Measurements from ENCODE around the gene PLK1. TPM values are rescaled to one million over a fixed set of nuclear protein-coding genes. Genes with fewer than 3 reads are reported as not detected.

The PLK1 gene
- total RNA-seq, 1 donor from 2014 or later: 1.2 TPM

DNA sequence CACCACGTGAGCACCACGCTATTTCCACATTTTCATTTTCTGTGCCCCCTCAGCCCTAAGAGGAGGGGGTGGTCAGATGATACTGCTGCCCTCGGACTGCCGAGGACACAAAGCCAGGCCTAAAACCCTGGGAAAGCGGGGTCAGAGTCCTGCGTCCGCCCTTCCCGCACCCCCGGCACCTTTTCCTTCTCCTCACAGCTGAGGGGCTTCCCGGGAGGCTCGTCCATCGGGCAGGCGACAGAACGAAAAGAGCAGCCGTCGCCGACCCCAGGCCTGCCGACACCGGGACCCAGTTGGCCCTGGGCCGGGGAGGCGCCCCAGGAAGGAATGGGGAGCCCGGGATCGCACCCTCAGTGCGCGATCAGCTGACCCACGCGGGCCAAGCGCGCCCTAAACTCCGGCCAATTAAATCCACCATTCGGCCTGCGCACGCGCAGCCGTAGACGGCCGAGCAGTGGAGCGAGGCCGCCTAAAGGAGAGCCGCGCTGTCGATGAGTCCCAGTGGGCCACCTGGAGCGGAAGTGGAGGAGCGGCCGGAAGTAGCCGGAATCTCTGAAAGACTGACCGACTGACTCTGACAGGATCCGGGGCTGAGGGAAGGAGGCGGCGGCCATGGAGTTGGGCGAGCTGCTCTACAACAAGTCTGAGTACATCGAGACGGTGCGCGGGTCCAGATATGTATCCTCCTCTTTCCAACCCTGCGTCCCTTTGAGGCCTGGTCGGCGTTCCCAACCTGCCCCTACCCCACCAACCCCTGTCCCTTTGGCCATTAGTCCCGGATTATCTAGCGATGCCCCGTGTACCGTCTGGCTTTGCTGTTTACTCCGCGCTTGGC lies 37.5 kb upstream of the PLK1 start, which contains the start of the genes DCTN5 and PALB2:
TSS of gene DCTN5 (plus strand) at position 536 of the 835 bp plus-strand sequence. CDS start at position 613, 77 bp downstream.
TSS of gene PALB2 (minus strand) at position 380 of the 835 bp plus-strand sequence. CDS start at position 227, 153 bp downstream.
- Histone ChIP-seq H3K9me3 (replicated peaks) (no peaks in the 10 kb centered on the region), H3K36me3 (peaks cover 40% of the 10 kb centered on the region), H3K4me3 (peak within 1 kb of the TSS; percentile 96), H3K27ac (replicated peaks) (peak within 1 kb of the TSS; percentile 83), H3K27me3 (ENCODE audit: low read depth) (no peaks in the 10 kb centered on the region), H3K4me1 (peaks cover 37% of the 10 kb centered on the region)
- intact Hi-C loops (cut with micrococcal nuclease): no loop called here
- peak; percentile 93 for DNase-seq
- TF ChIP-seq, protein P1, sequence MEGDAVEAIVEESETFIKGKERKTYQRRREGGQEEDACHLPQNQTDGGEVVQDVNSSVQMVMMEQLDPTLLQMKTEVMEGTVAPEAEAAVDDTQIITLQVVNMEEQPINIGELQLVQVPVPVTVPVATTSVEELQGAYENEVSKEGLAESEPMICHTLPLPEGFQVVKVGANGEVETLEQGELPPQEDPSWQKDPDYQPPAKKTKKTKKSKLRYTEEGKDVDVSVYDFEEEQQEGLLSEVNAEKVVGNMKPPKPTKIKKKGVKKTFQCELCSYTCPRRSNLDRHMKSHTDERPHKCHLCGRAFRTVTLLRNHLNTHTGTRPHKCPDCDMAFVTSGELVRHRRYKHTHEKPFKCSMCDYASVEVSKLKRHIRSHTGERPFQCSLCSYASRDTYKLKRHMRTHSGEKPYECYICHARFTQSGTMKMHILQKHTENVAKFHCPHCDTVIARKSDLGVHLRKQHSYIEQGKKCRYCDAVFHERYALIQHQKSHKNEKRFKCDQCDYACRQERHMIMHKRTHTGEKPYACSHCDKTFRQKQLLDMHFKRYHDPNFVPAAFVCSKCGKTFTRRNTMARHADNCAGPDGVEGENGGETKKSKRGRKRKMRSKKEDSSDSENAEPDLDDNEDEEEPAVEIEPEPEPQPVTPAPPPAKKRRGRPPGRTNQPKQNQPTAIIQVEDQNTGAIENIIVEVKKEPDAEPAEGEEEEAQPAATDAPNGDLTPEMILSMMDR (IDR thresholded peaks at IDR 0.05; ENCODE audit: borderline replicate concordance): no peak

DNA sequence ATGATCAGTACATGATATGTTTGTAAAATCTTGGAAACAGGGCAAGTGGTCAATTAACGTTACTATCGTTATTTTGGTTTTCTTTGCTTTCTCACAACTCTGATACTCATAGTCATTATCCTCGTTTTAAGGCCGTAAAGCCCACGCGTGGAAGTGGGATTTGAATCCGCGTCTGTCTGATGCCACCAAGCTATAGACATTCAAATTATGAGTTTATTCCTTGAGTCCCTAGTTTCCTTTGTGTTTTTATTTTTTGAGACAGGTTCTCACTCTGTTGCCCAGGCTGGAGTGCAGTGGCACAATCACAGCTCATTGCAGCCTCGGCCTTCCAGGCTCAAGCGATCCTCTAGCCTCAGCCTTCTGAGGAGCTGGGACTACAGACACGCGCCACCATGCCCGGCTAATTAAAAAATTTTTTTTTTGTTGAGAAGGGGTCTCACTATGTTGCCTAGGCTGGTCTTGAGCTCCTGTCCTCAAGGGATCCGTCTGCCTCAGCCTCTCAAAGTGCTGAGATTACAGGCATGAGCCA lies 36.4 kb upstream of the PLK1 start:
- TF ChIP-seq, protein P1 (IDR thresholded peaks at IDR 0.05; ENCODE audit: borderline replicate concordance): no peak
- DNase-seq: no peak
- Histone ChIP-seq H3K4me3 (peak overlapping the region; percentile 96), H3K4me1 (peaks cover 38% of the 10 kb centered on the region), H3K9me3 (replicated peaks) (no peaks in the 10 kb centered on the region), H3K27me3 (ENCODE audit: low read depth) (no peaks in the 10 kb centered on the region), H3K27ac (replicated peaks) (peak overlapping the region; percentile 83), H3K36me3 (peaks cover 41% of the 10 kb centered on the region)
- intact Hi-C loops (cut with micrococcal nuclease): no loop called here

DNA sequence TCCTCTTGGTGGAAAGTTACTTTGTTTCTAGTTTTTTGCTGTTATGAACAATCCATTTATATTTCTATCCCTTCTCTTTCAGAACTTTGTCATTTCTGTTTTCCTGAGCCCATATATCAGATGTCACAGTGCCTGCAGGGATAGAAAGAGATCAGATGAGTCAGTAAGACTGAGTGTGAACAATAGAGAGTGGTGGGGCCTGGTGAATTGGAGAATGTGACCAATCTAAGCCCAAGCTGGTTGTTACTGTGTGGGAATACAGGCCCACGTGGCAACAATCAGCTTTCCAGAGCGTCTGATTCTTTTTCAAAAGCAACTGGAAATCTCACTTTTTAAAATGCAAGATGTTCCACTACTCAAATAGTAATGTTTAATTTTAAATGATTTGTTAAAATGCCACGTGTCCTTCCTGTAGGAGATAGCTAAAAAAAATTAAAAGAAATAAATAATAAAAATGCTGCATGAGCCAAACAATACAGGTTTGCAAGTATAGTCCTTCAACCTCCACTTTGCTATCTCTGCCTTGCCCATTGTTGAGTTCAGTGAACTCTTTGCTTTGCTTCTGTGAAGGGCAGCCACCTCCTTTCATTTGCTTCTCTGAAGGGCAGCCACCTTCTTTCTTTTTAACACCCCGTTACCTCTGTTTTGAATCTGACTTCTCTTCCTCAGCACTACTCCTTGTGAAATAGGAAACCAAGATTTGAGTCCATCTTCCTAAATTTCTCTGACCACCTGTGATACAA lies 27.8 kb upstream of the PLK1 start:
- TF ChIP-seq, protein P1 (IDR thresholded peaks at IDR 0.05; ENCODE audit: borderline replicate concordance): no peak
- no peaks in the 10 kb centered on the region for H3K27me3 ChIP-seq (ENCODE audit: low read depth)
- peaks cover 49% of the 10 kb centered on the region for H3K36me3 ChIP-seq
- peaks cover 4% of the 10 kb centered on the region for H3K4me1 ChIP-seq
- H3K9me3 ChIP-seq (replicated peaks): no peaks in the 10 kb centered on the region
- no peak for DNase-seq
- no peak overlapping the region for H3K4me3 ChIP-seq
- no peak overlapping the region for H3K27ac ChIP-seq (replicated peaks)
- intact Hi-C loops (cut with micrococcal nuclease): no loop called here

DNA sequence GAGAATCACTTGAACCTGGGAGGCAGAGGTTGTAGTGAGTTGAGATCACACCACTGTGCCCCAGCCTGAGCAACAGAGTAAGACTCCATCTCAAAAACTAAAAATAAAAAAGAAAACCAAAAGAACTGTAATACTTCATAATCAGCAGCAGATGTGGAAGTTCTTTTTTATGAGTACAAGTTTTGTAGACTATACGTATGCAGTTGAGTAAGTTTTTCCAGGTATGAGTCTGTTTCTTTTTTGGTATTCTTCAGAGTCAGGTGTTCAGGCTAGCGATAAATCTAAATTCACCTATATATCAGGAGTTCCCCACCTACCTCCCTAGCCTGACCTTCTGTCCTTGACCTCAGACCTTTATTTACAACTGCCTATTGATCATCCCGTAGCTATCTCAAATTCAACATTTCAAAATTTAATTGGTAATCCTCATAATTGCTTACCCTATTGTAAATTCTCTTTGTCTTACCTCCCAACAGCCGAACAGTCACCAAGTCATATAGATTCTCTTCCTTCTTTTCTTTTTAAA lies 26.7 kb upstream of the PLK1 start:
- intact Hi-C loops (cut with micrococcal nuclease): no loop called here
- H3K4me3 ChIP-seq: no peak overlapping the region
- H3K36me3 ChIP-seq: peaks cover 40% of the 10 kb centered on the region
- no peak for DNase-seq
- TF ChIP-seq, protein P1 (IDR thresholded peaks at IDR 0.05; ENCODE audit: borderline replicate concordance): no peak
- no peaks in the 10 kb centered on the region for H3K4me1 ChIP-seq
- no peak overlapping the region for H3K27ac ChIP-seq (replicated peaks)
- no peaks in the 10 kb centered on the region for H3K9me3 ChIP-seq (replicated peaks)
- no peaks in the 10 kb centered on the region for H3K27me3 ChIP-seq (ENCODE audit: low read depth)

DNA sequence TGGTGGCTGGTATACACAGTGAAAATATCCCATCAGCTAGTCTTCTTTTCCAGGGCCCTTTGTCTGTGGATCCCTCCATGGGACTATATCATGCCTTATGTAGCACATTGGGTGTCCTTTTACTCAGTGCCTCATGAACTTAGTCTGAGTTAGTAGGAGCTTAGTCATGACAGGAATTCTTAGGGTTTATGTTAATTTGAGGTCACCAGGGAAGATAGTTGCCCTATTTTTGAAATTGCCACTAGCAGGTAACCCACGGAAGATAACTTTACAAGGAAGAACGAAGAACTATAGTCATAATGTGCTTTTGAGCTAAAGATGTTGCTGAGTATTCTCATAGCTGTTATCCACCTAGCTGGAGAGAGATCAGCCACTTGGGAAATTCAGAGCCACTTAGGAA lies 14.8 kb upstream of the PLK1 start:
- no peak for DNase-seq
- Histone ChIP-seq H3K27me3 (ENCODE audit: low read depth) (no peaks in the 10 kb centered on the region), H3K27ac (replicated peaks) (no peak overlapping the region), H3K36me3 (peaks cover 100% of the 10 kb centered on the region), H3K4me3 (no peak overlapping the region), H3K4me1 (peaks cover 5% of the 10 kb centered on the region), H3K9me3 (replicated peaks) (no peaks in the 10 kb centered on the region)
- intact Hi-C loops (cut with micrococcal nuclease): no loop called here
- TF ChIP-seq, protein P1 (IDR thresholded peaks at IDR 0.05; ENCODE audit: borderline replicate concordance): no peak

Measured in left ventricle myocardium inferior (tissue), 1 donor.